B cell (primary cell): Measurements from ENCODE around the gene DLG2.

Source experiments
- CTCF ChIP-seq: fragments of 200-600 bp; IDR thresholded peaks from one replicate; pipeline ENCODE4 v1.8.0; 2022; ENCODE audit warnings: antibody characterized with exemption, mild to moderate bottlenecking
- EZH2 ChIP-seq: IDR thresholded peaks from 2 replicates; pipeline ENCODE4 v1.6.1; 2012; ENCODE audit warnings: borderline replicate concordance, low read depth, mild to moderate bottlenecking, moderate library complexity, low read length; ENCODE audit not compliant: insufficient read depth, poor library complexity, severe bottlenecking

DNA sequence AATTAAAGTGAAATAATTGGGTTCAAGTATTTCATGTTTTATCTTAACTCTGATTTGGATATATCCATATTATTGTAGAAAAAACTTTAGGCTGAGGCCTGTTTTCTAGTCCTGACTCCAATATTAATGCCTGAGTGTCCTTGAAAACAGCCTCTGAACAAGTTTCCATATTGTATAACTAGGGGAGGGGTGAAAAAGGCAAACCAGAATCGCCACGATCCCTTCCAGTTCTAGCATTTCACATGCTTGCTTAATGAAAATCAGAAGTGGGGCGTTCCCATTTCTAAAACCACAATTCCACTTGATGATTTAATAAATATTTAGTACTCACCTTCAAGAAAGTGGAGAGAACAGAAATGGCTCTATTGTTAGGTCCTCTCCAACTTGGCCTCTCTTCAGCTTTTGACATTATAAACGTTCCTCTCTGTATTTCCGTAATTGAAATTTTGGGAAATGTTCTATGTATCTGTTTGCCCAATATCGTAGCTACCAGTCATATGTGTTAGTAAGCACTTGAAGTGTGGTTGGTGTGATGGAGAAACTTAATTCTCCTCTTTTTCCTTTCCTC, 1779.6 kb downstream of the DLG2 start:
- TF ChIP-seq CTCF (no peak), EZH2 (no peak)
